Smooth muscle cell (in vitro differentiated cells): Measurements from ENCODE around the gene NCOA7. TPM values are rescaled to one million over a fixed set of nuclear protein-coding genes. Genes with fewer than 3 reads are reported as not detected.
A peak's percentile ranks its signal among the peaks of the same experiment; 100 is the strongest.

Experiments used
- DNase-seq: peaks from one replicate; lab custom pipeline; 2025; ENCODE audit not compliant: unreplicated experiment; lab: John Stamatoyannopoulos, UW
- H2AFZ ChIP-seq: fragments of 200-600 bp; sonication (generic); 2 replicates; pipeline ENCODE4 v1.6.0; 2016; ENCODE audit warnings: antibody characterized with exemption, low read depth, mild to moderate bottlenecking
- H3F3A ChIP-seq: fragments of 200-600 bp; sonication (generic); 2 replicates; pipeline ENCODE4 v1.6.0; 2017; ENCODE audit warnings: antibody characterized with exemption, low read depth
- H3K27ac ChIP-seq: fragments of 200-600 bp; sonication (generic); 2 replicates; pipeline ENCODE4 v1.5.1; 2016; ENCODE audit warnings: low read depth, mild to moderate bottlenecking
- H3K27me3 ChIP-seq: fragments of 200-600 bp; sonication (generic); 2 replicates; pipeline ENCODE4 v1.6.1; 2016; ENCODE audit warnings: low read depth, mild to moderate bottlenecking
- H3K36me3 ChIP-seq: fragments of 200-600 bp; sonication (generic); 2 replicates; pipeline ENCODE4 v1.5.1; 2016; ENCODE audit warnings: low read depth
- H3K4me1 ChIP-seq: fragments of 200-600 bp; sonication (generic); 2 replicates; pipeline ENCODE4 v1.5.1; 2016; ENCODE audit warnings: low read depth
- H3K4me2 ChIP-seq: fragments of 200-600 bp; sonication (generic); 2 replicates; pipeline ENCODE4 v1.6.0; 2016; ENCODE audit warnings: mild to moderate bottlenecking
- H3K4me3 ChIP-seq: fragments of 200-600 bp; sonication (generic); 2 replicates; pipeline ENCODE4 v1.5.1; 2016; ENCODE audit warnings: mild to moderate bottlenecking
- H3K79me2 ChIP-seq: fragments of 200-600 bp; sonication (generic); 2 replicates; pipeline ENCODE4 v1.6.0; 2016; ENCODE audit warnings: low read depth, mild to moderate bottlenecking
- H3K9ac ChIP-seq: fragments of 200-600 bp; sonication (generic); 2 replicates; pipeline ENCODE4 v1.6.0; 2016; ENCODE audit warnings: low read depth
- H3K9me3 ChIP-seq: fragments of 200-600 bp; sonication (generic); replicated peaks from 2 replicates; pipeline ENCODE4 v1.5.1; 2016; ENCODE audit warnings: low read depth
- H4K20me1 ChIP-seq: fragments of 200-600 bp; sonication (generic); 2 replicates; pipeline ENCODE4 v1.6.0; 2016; ENCODE audit warnings: low read depth
- CTCF ChIP-seq: fragments of 200-600 bp; sonication (generic); IDR thresholded peaks from 2 replicates; pipeline ENCODE4 v1.5.1; 2017; ENCODE audit warnings: borderline replicate concordance, mild to moderate bottlenecking, antibody characterized with exemption; ENCODE audit not compliant: insufficient read depth, poor library complexity, severe bottlenecking
- WGBS: methylation state at CpG from one replicate; pipeline ENCODE4 v1.1.7; 2016; ENCODE audit warnings: low lambda C conversion rate; 5-methylcytosine and 5-hydroxymethylcytosine counted together
- polyA plus RNA-seq: library from polyadenylated mRNA; unstranded; fragments of >200 nt; fragmentation: Nextera tagmentation; extraction: Ambion mirVana; gene quantifications from 2 replicates; pipeline ENCODE4 v1.2.1, GENCODE V29; 2016
- total RNA-seq: library from RNA; depleted of rRNA; stranded (reverse); fragments of >200 nt; gene quantifications from 2 replicates; pipeline ENCODE4 v1.2.3, GENCODE V29; 2014

Gene NCOA7
- total and polyA plus RNA-seq, 2 experiments from 2014 or later, result 38.1 to 44.0 TPM

- TF ChIP-seq CTCF, result no peak
- Histone ChIP-seq H3K4me3 (no peak overlapping the region), H3K9me3 (no peaks in the 10 kb centered on the region), H3K27me3 (no peaks in the 10 kb centered on the region), H2AFZ (no peak overlapping the region), H3F3A (no peaks in the 10 kb centered on the region), H3K36me3 (no peaks in the 10 kb centered on the region), H3K4me1 (peaks cover 12% of the 10 kb centered on the region), H3K79me2 (no peaks in the 10 kb centered on the region), H3K9ac (no peak overlapping the region), H3K4me2 (peak overlapping the region; percentile 46), H3K27ac (peak overlapping the region; percentile 57), H4K20me1 (no peaks in the 10 kb centered on the region)
- WGBS, result 25% methylated on average over 2 of the region's 2 CpGs
- no peak for DNase-seq
Observed at GRCh38 chr6:125835221-125835744, 44.5 kb downstream of the NCOA7 start.

- no peaks in the 10 kb centered on the region for H3K36me3 ChIP-seq
- TF ChIP-seq CTCF, result no peak
Observed at GRCh38 chr6:125836466-125836865, 45.7 kb downstream of the NCOA7 start.

GRCh38 chr6:125839471-125839870 lies 48.7 kb downstream of the NCOA7 start:
- no peak for TF ChIP-seq CTCF
- Histone ChIP-seq H3K27ac (no peak overlapping the region), H3K4me1 (peaks cover 6% of the 10 kb centered on the region), H4K20me1 (no peaks in the 10 kb centered on the region), H2AFZ (no peak overlapping the region), H3F3A (no peaks in the 10 kb centered on the region), H3K4me3 (no peak overlapping the region), H3K9ac (no peak overlapping the region), H3K36me3 (no peaks in the 10 kb centered on the region), H3K27me3 (no peaks in the 10 kb centered on the region), H3K79me2 (peaks cover 9% of the 10 kb centered on the region), H3K9me3 (no peaks in the 10 kb centered on the region), H3K4me2 (no peak overlapping the region)
- WGBS, result 57% methylated on average over 7 of the region's 7 CpGs
- no peak for DNase-seq

More at GRCh38 chr6:125836466-125836865, 45.7 kb downstream of the NCOA7 start:
- H3K27me3 ChIP-seq, result no peaks in the 10 kb centered on the region
- DNase-seq, result no peak
- H3K4me3 ChIP-seq, result no peak overlapping the region
- no peaks in the 10 kb centered on the region for H3K9me3 ChIP-seq
- H3K27ac ChIP-seq, result no peak overlapping the region
- H3F3A ChIP-seq, result no peaks in the 10 kb centered on the region
- H3K79me2 ChIP-seq, result no peaks in the 10 kb centered on the region
- no peak overlapping the region for H3K4me2 ChIP-seq
- peaks cover 12% of the 10 kb centered on the region for H3K4me1 ChIP-seq
- no peak overlapping the region for H3K9ac ChIP-seq
- H4K20me1 ChIP-seq, result no peaks in the 10 kb centered on the region
- H2AFZ ChIP-seq, result no peak overlapping the region
- WGBS, result 92% methylated on average over 2 of the region's 2 CpGs

GRCh38 chr6:125839879-125840278 lies 49.1 kb downstream of the NCOA7 start:
- no peak for TF ChIP-seq CTCF
- no peak overlapping the region for H3K27ac ChIP-seq
- peaks cover 9% of the 10 kb centered on the region for H3K79me2 ChIP-seq
- peaks cover 2% of the 10 kb centered on the region for H3K4me1 ChIP-seq
- no peaks in the 10 kb centered on the region for H3F3A ChIP-seq
- H3K9ac ChIP-seq, result no peak overlapping the region
- H2AFZ ChIP-seq, result no peak overlapping the region
- H4K20me1 ChIP-seq, result no peaks in the 10 kb centered on the region
- WGBS, result 54% methylated on average over 1 of the region's 1 CpG
- H3K27me3 ChIP-seq, result no peaks in the 10 kb centered on the region
- no peak overlapping the region for H3K4me3 ChIP-seq
- no peaks in the 10 kb centered on the region for H3K9me3 ChIP-seq
- H3K36me3 ChIP-seq, result no peaks in the 10 kb centered on the region
- DNase-seq, result no peak
- no peak overlapping the region for H3K4me2 ChIP-seq
